Activated naive CD4-positive, alpha-beta T cell treated with anti-CD3 and anti-CD28 coated beads for 36 hours (primary cell): ENCODE data around the gene ASB3. TPM values are rescaled to one million over a fixed set of nuclear protein-coding genes. Genes with fewer than 3 reads are reported as not detected.

Source experiments
- CTCF ChIA-PET: fragments of 350-600 bp; sonication (Branson Sonifier 250); formaldehyde crosslinking; loops from one replicate; lab custom pipeline; 2021; ENCODE audit warnings: antibody characterized with exemption; lab: Charles Lee
- DNase-seq: peaks from one replicate; pipeline ENCODE4 v3.0.0-alpha.2; 2020
- H3K27ac Mint-ChIP-seq: one replicate; pipeline ENCODE4 v1.8.0; 2021; ENCODE audit warnings: mild to moderate bottlenecking, mixed read lengths
- H3K27me3 Mint-ChIP-seq: one replicate; pipeline ENCODE4 v1.8.0; 2021; ENCODE audit warnings: low read depth, mixed read lengths
- H3K36me3 Mint-ChIP-seq: one replicate; pipeline ENCODE4 v1.8.0; 2021; ENCODE audit warnings: low read depth, mixed read lengths
- H3K4me1 Mint-ChIP-seq: one replicate; pipeline ENCODE4 v1.8.0; 2021; ENCODE audit warnings: low read depth, mixed read lengths
- H3K4me3 Mint-ChIP-seq: one replicate; pipeline ENCODE4 v1.8.0; 2021; ENCODE audit warnings: mild to moderate bottlenecking, moderate library complexity, mixed read lengths
- H3K9me3 Mint-ChIP-seq: one replicate; pipeline ENCODE4 v1.8.0; 2021; ENCODE audit warnings: mixed read lengths
- intact Hi-C: fragments of 100-400 bp; cut with micrococcal nuclease; formaldehyde crosslinking; loops from one replicate; pipeline ENCODE4 v1.15.1; 2023
- total RNA-seq, 2 experiments: library from RNA; stranded (reverse); gene quantifications; one replicate each; pipeline ENCODE4 v1.2.3, GENCODE V29; 2021

Gene ASB3
- total RNA-seq, 2 experiments from 2014 or later, result 17.2 to 19.1 TPM

- H3K9me3 Mint-ChIP-seq, result no peaks in the 10 kb centered on the region
- CTCF ChIA-PET, result interaction anchor here (0.7 kb wide), 1 partner anchor 1647 kb away, joined by 3 read pairs; no protein-coding TSS in a partner anchor
- no peak overlapping the region for H3K27ac Mint-ChIP-seq
- no peak overlapping the region for H3K4me3 Mint-ChIP-seq
- DNase-seq, result no peak
- no peaks in the 10 kb centered on the region for H3K4me1 Mint-ChIP-seq
- no peaks in the 10 kb centered on the region for H3K27me3 Mint-ChIP-seq
- intact Hi-C loops, result no loop called here
- H3K36me3 Mint-ChIP-seq, result no peaks in the 10 kb centered on the region
These were observed 154.7 kb downstream of the ASB3 start for GRCh38 chr2:53632126-53632460.

- Mint-ChIP-seq H3K9me3 (no peaks in the 10 kb centered on the region), H3K4me1 (no peaks in the 10 kb centered on the region), H3K27me3 (no peaks in the 10 kb centered on the region), H3K27ac (no peak overlapping the region), H3K4me3 (no peak overlapping the region), H3K36me3 (no peaks in the 10 kb centered on the region)
- CTCF ChIA-PET, result no interaction called here
- intact Hi-C loops, result no loop called here
- no peak for DNase-seq
These were observed 155.2 kb downstream of the ASB3 start for GRCh38 chr2:53631313-53632125.

GRCh38 chr2:53630026-53630606 lies 156.6 kb downstream of the ASB3 start:
- H3K4me1 Mint-ChIP-seq, result no peaks in the 10 kb centered on the region
- H3K36me3 Mint-ChIP-seq, result no peaks in the 10 kb centered on the region
- no peaks in the 10 kb centered on the region for H3K27me3 Mint-ChIP-seq
- intact Hi-C loops, result no loop called here
- DNase-seq, result no peak
- H3K4me3 Mint-ChIP-seq, result no peak overlapping the region
- no peak overlapping the region for H3K27ac Mint-ChIP-seq
- CTCF ChIA-PET, result interaction anchor here (1.2 kb wide), 1 partner anchor 8 kb away, joined by 4 read pairs; no protein-coding TSS in a partner anchor
- no peaks in the 10 kb centered on the region for H3K9me3 Mint-ChIP-seq

GRCh38 chr2:53629501-53629900 lies 157.3 kb downstream of the ASB3 start:
- Mint-ChIP-seq H3K36me3 (no peaks in the 10 kb centered on the region), H3K27ac (no peak overlapping the region), H3K4me1 (no peaks in the 10 kb centered on the region), H3K4me3 (no peak overlapping the region), H3K27me3 (no peaks in the 10 kb centered on the region), H3K9me3 (no peaks in the 10 kb centered on the region)
- intact Hi-C loops, result no loop called here
- no peak for DNase-seq
- CTCF ChIA-PET, result interaction anchor here (1.2 kb wide), 1 partner anchor 9 kb away, joined by 4 read pairs; no protein-coding TSS in a partner anchor

- Mint-ChIP-seq H3K27me3 (no peaks in the 10 kb centered on the region), H3K4me1 (no peaks in the 10 kb centered on the region), H3K4me3 (no peak overlapping the region), H3K9me3 (no peaks in the 10 kb centered on the region), H3K36me3 (no peaks in the 10 kb centered on the region), H3K27ac (no peak overlapping the region)
- intact Hi-C loops, result no loop called here
- CTCF ChIA-PET, result no interaction called here
- DNase-seq, result no peak
These were observed 157.8 kb downstream of the ASB3 start for GRCh38 chr2:53629001-53629400.

- Mint-ChIP-seq H3K4me1 (no peaks in the 10 kb centered on the region), H3K27ac (no peak overlapping the region), H3K36me3 (no peaks in the 10 kb centered on the region), H3K27me3 (no peaks in the 10 kb centered on the region), H3K4me3 (no peak overlapping the region), H3K9me3 (no peaks in the 10 kb centered on the region)
- CTCF ChIA-PET, result interaction anchor here (0.6 kb wide), 1 partner anchor 869 kb away, joined by 3 read pairs; no protein-coding TSS in a partner anchor
- no peak for DNase-seq
- intact Hi-C loops, result no loop called here
These were observed 164.6 kb downstream of the ASB3 start for GRCh38 chr2:53622141-53622540.

- Mint-ChIP-seq H3K36me3 (no peaks in the 10 kb centered on the region), H3K27ac (no peak overlapping the region), H3K4me1 (no peaks in the 10 kb centered on the region), H3K27me3 (no peaks in the 10 kb centered on the region), H3K9me3 (no peaks in the 10 kb centered on the region), H3K4me3 (no peak overlapping the region)
- CTCF ChIA-PET, result no interaction called here
- no peak for DNase-seq
- intact Hi-C loops, result no loop called here
These were observed 165.8 kb downstream of the ASB3 start for GRCh38 chr2:53620981-53621380.

Other genes starting within 250 kb of the ASB3 start
- gene CHAC2, start 19.1 kb downstream of the ASB3 start, total RNA-seq, result 10 to 100 TPM; 11.5 to 12.4 TPM
- gene ERLEC1, start 91 bp upstream of the ASB3 start, total RNA-seq, result 10 to 100 TPM; 16.7 to 18.5 TPM
- under 1 TPM; 0.10 to 0.35 TPM for gene GPR75, start 73.0 kb upstream of the ASB3 start, total RNA-seq
- gene PSME4, start 184.0 kb upstream of the ASB3 start, total RNA-seq, result 10 to 100 TPM; 31.5 to 38.8 TPM